PFSK-1 (cell line): Measurements from ENCODE around the gene RPIA. TPM values are rescaled to one million over a fixed set of nuclear protein-coding genes. Genes with fewer than 3 reads are reported as not detected.

Experiments
- FOXP2 ChIP-seq: optimal IDR thresholded peaks from 2 replicates; pipeline ENCODE3; 2011; ENCODE audit warnings: borderline replicate concordance, control low read depth, inconsistent platforms; ENCODE audit not compliant: insufficient read depth; ENCODE audit errors: extremely low read length, extremely low read depth
- POLR2AphosphoS5 ChIP-seq: IDR thresholded peaks from 2 replicates; pipeline ENCODE4 v1.6.1; 2012; ENCODE audit warnings: low read depth, mild to moderate bottlenecking, control low read depth, low read length, moderate library complexity
- SIN3A ChIP-seq: IDR thresholded peaks from 2 replicates; pipeline ENCODE4 v1.6.1; 2012; ENCODE audit warnings: mild to moderate bottlenecking, low read length, moderate library complexity, borderline replicate concordance; ENCODE audit not compliant: insufficient read depth
- TAF1 ChIP-seq: IDR thresholded peaks from 2 replicates; pipeline ENCODE4 v1.6.1; 2012; ENCODE audit warnings: low read length, control low read depth, borderline replicate concordance; ENCODE audit not compliant: insufficient read depth
- polyA plus RNA-seq: library from polyadenylated mRNA; unstranded; fragments of >200 nt; gene quantifications from one replicate; pipeline ENCODE4 v1.2.1, GENCODE V29; 2012; ENCODE audit warnings: low read depth, missing spikeins; ENCODE audit not compliant: insufficient read length
- TF ChIP-seq, protein P1 (sequence below), 2 experiments: IDR thresholded peaks; 2 replicates each; pipeline versions ENCODE4 v1.6.1 to v1.8.0; 2011 to 2012; ENCODE audit warnings: low read depth in 2 of 2, low read length in 2 of 2, control low read depth in 1 of 2, inconsistent platforms in 1 of 2, mild to moderate bottlenecking in 1 of 2, moderate library complexity in 1 of 2; ENCODE audit not compliant: insufficient read depth in 1 of 2

Gene RPIA
- polyA plus RNA-seq, result 12.7 TPM

DNA sequence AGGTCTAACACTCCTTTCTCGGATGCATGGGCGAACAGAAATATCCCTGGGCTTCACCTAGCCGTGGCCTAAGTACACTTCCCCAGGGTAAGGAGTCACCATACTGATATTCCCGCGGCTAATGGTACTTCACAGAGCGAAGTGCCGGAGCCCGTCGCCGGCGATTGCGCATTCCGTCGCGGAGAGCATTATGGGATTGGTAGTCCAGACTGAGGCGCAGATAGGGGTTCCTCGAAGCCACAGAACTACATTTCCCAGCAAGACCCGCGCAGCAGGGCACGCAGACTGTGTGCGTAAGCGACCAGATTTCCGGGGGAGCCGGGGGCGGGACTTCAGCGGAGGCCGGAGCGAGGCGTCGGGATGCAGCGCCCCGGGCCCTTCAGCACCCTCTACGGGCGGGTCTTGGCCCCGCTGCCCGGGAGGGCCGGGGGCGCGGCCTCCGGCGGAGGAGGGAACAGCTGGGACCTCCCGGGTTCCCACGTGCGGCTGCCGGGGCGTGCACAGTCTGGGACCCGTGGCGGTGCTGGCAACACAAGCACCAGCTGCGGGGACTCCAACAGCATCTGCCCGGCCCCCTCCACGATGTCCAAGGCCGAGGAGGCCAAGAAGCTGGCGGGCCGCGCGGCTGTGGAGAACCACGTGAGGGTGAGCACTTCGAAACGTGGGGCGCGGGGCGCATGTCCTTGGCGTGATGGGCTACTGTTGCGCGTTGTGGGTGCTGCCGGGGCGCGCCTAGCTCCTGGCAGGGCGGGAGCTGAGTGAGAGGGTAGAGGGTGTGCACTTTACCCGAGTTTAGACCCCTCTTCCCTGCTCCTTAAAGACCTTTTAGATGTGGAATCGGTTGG is at the start of gene RPIA:
Gene RPIA (plus strand): TSS at position 335 of the 845 bp plus-strand sequence. CDS start 26 bp downstream, at position 361.
- TF ChIP-seq TAF1 (peak; percentile 83; the same call in 1 of the 2 replicates), FOXP2 (no peak), POLR2AphosphoS5 (peak; percentile 95), SIN3A (no peak)
- TF ChIP-seq, protein P1, sequence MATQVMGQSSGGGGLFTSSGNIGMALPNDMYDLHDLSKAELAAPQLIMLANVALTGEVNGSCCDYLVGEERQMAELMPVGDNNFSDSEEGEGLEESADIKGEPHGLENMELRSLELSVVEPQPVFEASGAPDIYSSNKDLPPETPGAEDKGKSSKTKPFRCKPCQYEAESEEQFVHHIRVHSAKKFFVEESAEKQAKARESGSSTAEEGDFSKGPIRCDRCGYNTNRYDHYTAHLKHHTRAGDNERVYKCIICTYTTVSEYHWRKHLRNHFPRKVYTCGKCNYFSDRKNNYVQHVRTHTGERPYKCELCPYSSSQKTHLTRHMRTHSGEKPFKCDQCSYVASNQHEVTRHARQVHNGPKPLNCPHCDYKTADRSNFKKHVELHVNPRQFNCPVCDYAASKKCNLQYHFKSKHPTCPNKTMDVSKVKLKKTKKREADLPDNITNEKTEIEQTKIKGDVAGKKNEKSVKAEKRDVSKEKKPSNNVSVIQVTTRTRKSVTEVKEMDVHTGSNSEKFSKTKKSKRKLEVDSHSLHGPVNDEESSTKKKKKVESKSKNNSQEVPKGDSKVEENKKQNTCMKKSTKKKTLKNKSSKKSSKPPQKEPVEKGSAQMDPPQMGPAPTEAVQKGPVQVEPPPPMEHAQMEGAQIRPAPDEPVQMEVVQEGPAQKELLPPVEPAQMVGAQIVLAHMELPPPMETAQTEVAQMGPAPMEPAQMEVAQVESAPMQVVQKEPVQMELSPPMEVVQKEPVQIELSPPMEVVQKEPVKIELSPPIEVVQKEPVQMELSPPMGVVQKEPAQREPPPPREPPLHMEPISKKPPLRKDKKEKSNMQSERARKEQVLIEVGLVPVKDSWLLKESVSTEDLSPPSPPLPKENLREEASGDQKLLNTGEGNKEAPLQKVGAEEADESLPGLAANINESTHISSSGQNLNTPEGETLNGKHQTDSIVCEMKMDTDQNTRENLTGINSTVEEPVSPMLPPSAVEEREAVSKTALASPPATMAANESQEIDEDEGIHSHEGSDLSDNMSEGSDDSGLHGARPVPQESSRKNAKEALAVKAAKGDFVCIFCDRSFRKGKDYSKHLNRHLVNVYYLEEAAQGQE (IDR thresholded peaks at IDR 0.05; ENCODE audit: insufficient read depth in 1 of 2, low read depth in 2 of 2, low read length in 2 of 2), result no peak

- no peak for TF ChIP-seq SIN3A
- no peak for TF ChIP-seq POLR2AphosphoS5
- TF ChIP-seq TAF1, result no peak
- TF ChIP-seq FOXP2, result no peak
- TF ChIP-seq, protein P1 (IDR thresholded peaks at IDR 0.05; ENCODE audit: insufficient read depth in 1 of 2, low read depth in 2 of 2, low read length in 2 of 2), result no peak
These were observed 49.2 kb upstream of the RPIA start for GRCh38 chr2:88642278-88642677.

GRCh38 chr2:88651646-88652045 is 39.8 kb upstream of the RPIA start:
- no peak for TF ChIP-seq SIN3A
- TF ChIP-seq, protein P1 (IDR thresholded peaks at IDR 0.05; ENCODE audit: insufficient read depth in 1 of 2, low read depth in 2 of 2, low read length in 2 of 2), result no peak
- TF ChIP-seq FOXP2, result no peak
- no peak for TF ChIP-seq POLR2AphosphoS5
- no peak for TF ChIP-seq TAF1

DNA sequence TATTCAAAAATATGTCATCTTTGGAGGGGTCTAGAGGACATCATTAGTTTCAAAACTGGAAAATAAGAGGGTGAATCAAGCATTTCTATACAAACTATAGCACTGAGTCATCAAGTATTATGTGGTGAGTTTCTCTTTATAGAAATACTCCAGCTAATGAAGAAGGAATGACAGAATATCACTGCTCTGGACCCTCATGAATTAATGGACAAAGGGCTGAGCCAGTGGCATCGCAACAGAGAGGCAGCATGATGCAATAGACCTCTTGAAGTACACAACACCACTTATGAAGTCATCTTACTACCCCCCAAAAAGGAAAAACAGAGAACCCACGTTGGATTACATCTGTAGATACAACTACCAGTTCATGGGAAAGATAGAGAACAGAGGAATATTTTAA is 36.8 kb upstream of the RPIA start:
- no peak for TF ChIP-seq TAF1
- no peak for TF ChIP-seq POLR2AphosphoS5
- no peak for TF ChIP-seq FOXP2
- TF ChIP-seq, protein P1 (IDR thresholded peaks at IDR 0.05; ENCODE audit: insufficient read depth in 1 of 2, low read depth in 2 of 2, low read length in 2 of 2), result no peak
- TF ChIP-seq SIN3A, result no peak
